GM12892 (cell line): Measurements from ENCODE around the gene GINS2.

Experiments
- POLR2A ChIP-seq: IDR thresholded peaks from 2 replicates; pipeline ENCODE4 v1.6.1; 2011; ENCODE audit warnings: low read depth, low read length, control low read depth
- POLR2AphosphoS5 ChIP-seq: IDR thresholded peaks from 2 replicates; pipeline ENCODE4 v1.6.1; 2011; ENCODE audit warnings: low read depth, low read length, control low read depth

- TF ChIP-seq POLR2AphosphoS5 (no peak), POLR2A (no peak)
Observed at GRCh38 chr16:85687651-85688471, 893 bp downstream of the GINS2 start.
